ENCODE measurements around the gene TMPRSS9. TPM values are rescaled to one million over a fixed set of nuclear protein-coding genes. Genes with fewer than 3 reads are reported as not detected.

Gene TMPRSS9
- total RNA-seq, 1 experiment from 2014 or later = not detected

DNA sequence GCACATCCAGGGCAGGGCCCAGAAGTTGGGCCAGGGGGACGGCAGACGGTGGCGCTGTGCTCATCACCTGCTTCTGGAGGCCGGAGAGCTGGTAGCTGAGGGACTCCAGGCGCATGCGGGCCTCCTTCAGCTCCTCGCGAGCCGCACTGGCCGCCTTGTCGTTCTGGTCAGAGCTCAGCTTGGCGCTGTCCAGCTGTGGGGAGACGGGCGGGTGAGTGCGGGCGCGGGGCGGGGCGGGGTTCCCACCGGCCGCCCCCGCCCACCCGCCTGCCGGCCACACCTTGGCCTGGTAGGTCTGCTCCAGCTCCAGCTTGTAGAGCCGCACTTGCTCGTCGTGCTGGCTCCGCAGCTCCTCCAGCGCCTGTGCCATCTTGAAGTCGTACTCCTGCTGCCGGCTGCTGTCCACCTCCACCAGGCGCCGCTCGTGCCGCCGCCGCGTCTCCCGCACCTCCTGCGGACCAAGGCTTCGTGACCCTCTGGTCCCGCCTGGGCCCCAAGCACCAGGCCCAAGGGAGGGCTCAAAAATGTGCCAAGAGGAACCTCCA is 74.7 kb downstream of the TMPRSS9 start:
- DNase-seq (ENCODE audit: low spot score) = no peak
- BruUV-seq (replicated peaks) = no TSS peak
- peaks cover under 1% of the 10 kb centered on the region for H3K4me1 ChIP-seq (ENCODE audit: insufficient read depth, low read length, poor library complexity, severe bottlenecking)
- no peak overlapping the region for H3K4me3 ChIP-seq (ENCODE audit: low read depth, low read length, poor library complexity, severe bottlenecking)
- no peak overlapping the region for H3K27ac ChIP-seq (ENCODE audit: low read depth, low read length, poor library complexity, severe bottlenecking)
- H3K9me3 ChIP-seq (ENCODE audit: low read depth, low read length, poor library complexity, severe bottlenecking) = no peaks in the 10 kb centered on the region
- ChIA-PET POLR2A (ENCODE audit: low non-redundant PET) (no interaction called here), CTCF (interaction anchor here (0.6 kb wide), 1 partner anchor 107 kb away, joined by 10 read pairs; no protein-coding TSS in a partner anchor)
- peaks cover 78% of the 10 kb centered on the region for H3K36me3 ChIP-seq (ENCODE audit: insufficient read depth, low read length, poor library complexity, severe bottlenecking)
- intact Hi-C loops (cut with micrococcal nuclease; ENCODE audit: unreplicated experiment) = no loop called here
- TF ChIP-seq EZH2 (IDR thresholded peaks at IDR 0.05; ENCODE audit: borderline replicate concordance, low read depth, low read length, poor library complexity, severe bottlenecking) = no peak
- TF ChIP-seq, protein P1, sequence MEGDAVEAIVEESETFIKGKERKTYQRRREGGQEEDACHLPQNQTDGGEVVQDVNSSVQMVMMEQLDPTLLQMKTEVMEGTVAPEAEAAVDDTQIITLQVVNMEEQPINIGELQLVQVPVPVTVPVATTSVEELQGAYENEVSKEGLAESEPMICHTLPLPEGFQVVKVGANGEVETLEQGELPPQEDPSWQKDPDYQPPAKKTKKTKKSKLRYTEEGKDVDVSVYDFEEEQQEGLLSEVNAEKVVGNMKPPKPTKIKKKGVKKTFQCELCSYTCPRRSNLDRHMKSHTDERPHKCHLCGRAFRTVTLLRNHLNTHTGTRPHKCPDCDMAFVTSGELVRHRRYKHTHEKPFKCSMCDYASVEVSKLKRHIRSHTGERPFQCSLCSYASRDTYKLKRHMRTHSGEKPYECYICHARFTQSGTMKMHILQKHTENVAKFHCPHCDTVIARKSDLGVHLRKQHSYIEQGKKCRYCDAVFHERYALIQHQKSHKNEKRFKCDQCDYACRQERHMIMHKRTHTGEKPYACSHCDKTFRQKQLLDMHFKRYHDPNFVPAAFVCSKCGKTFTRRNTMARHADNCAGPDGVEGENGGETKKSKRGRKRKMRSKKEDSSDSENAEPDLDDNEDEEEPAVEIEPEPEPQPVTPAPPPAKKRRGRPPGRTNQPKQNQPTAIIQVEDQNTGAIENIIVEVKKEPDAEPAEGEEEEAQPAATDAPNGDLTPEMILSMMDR (conservative IDR thresholded peaks at IDR 0.05; ENCODE audit: low read depth, low read length) = no peak
- no peaks in the 10 kb centered on the region for H3K27me3 ChIP-seq (replicated peaks; ENCODE audit: insufficient read depth, low read depth, low read length, poor library complexity)

DNA sequence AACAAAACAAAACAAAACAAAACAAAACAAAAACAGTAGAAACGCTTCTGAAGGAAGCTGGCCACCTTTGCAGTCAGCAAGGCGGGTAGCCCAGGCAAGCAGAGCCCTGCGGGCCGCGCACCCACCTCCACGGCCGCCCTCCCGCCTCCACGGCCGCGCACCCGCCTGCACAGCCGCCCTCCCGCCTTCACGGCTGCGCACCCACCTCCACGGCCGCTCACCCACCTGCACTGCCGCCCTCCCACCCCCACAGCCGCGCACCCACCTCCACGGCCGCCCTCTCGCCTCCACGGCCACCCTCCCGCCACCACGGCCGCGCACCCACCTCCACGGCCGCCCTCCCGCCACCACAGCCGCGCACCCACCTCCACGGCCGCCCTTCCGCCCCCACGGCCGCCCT is 76.3 kb downstream of the TMPRSS9 start:
- ChIA-PET CTCF (no interaction called here), POLR2A (ENCODE audit: low non-redundant PET) (no interaction called here)
- no peak overlapping the region for H3K27ac ChIP-seq (ENCODE audit: low read depth, low read length, poor library complexity, severe bottlenecking)
- no peaks in the 10 kb centered on the region for H3K9me3 ChIP-seq (ENCODE audit: low read depth, low read length, poor library complexity, severe bottlenecking)
- H3K36me3 ChIP-seq (ENCODE audit: insufficient read depth, low read length, poor library complexity, severe bottlenecking) = peaks cover 72% of the 10 kb centered on the region
- intact Hi-C loops (cut with micrococcal nuclease; ENCODE audit: unreplicated experiment) = no loop called here
- BruUV-seq (replicated peaks) = no TSS peak
- DNase-seq (ENCODE audit: low spot score) = no peak
- TF ChIP-seq EZH2 (IDR thresholded peaks at IDR 0.05; ENCODE audit: borderline replicate concordance, low read depth, low read length, poor library complexity, severe bottlenecking) = no peak
- TF ChIP-seq, protein P1 (conservative IDR thresholded peaks at IDR 0.05; ENCODE audit: low read depth, low read length) = no peak
- H3K27me3 ChIP-seq (replicated peaks; ENCODE audit: insufficient read depth, low read depth, low read length, poor library complexity) = no peaks in the 10 kb centered on the region
- H3K4me1 ChIP-seq (ENCODE audit: insufficient read depth, low read length, poor library complexity, severe bottlenecking) = no peaks in the 10 kb centered on the region
- H3K4me3 ChIP-seq (ENCODE audit: low read depth, low read length, poor library complexity, severe bottlenecking) = no peak overlapping the region

DNA sequence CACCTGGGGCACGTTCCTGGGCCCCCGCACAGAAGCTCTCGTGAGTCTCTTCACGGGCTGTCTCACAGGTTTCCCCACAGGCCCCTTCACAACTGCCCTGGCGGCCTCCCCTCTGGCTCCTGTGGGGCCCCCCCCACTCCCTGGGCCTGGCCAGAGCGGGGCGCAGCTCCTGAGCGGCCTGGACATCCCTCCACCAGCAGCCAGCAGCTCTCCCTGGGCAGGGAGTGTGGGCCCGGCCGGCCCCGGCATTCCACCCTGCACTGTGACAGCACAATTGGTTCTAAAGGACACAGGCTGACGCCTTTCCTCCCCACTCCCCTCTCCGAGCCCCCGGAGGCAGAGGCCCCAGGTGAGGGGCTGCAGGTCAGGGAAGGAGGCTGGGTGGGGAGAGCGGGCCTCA is 76.9 kb downstream of the TMPRSS9 start:
- no peaks in the 10 kb centered on the region for H3K9me3 ChIP-seq (ENCODE audit: low read depth, low read length, poor library complexity, severe bottlenecking)
- H3K36me3 ChIP-seq (ENCODE audit: insufficient read depth, low read length, poor library complexity, severe bottlenecking) = peaks cover 72% of the 10 kb centered on the region
- no peak for DNase-seq (ENCODE audit: low spot score)
- no peak overlapping the region for H3K4me3 ChIP-seq (ENCODE audit: low read depth, low read length, poor library complexity, severe bottlenecking)
- TF ChIP-seq EZH2 (IDR thresholded peaks at IDR 0.05; ENCODE audit: borderline replicate concordance, low read depth, low read length, poor library complexity, severe bottlenecking) = no peak
- TF ChIP-seq, protein P1 (conservative IDR thresholded peaks at IDR 0.05; ENCODE audit: low read depth, low read length) = no peak
- no peak overlapping the region for H3K27ac ChIP-seq (ENCODE audit: low read depth, low read length, poor library complexity, severe bottlenecking)
- H3K27me3 ChIP-seq (replicated peaks; ENCODE audit: insufficient read depth, low read depth, low read length, poor library complexity) = no peaks in the 10 kb centered on the region
- ChIA-PET CTCF (no interaction called here), POLR2A (ENCODE audit: low non-redundant PET) (no interaction called here)
- no peaks in the 10 kb centered on the region for H3K4me1 ChIP-seq (ENCODE audit: insufficient read depth, low read length, poor library complexity, severe bottlenecking)
- intact Hi-C loops (cut with micrococcal nuclease; ENCODE audit: unreplicated experiment) = no loop called here
- no TSS peak for BruUV-seq (replicated peaks)
